Measurements from ENCODE around the gene MYL2.
A peak's percentile ranks its signal among the peaks of the same experiment; 100 is the strongest.

GRCh38 chr12:110937104-110937641 lies 16.8 kb upstream of the MYL2 start:
- TF ChIP-seq CTCF (IDR thresholded peaks at IDR 0.05; ENCODE audit: low read depth, low read length, poor library complexity, severe bottlenecking) (peak; percentile 99), EZH2phosphoT487 (IDR thresholded peaks at IDR 0.05; ENCODE audit: borderline replicate concordance, low read length) (no peak)
